CD14-positive monocyte (primary cell): Measurements from ENCODE around the gene TBC1D12. TPM values are rescaled to one million over a fixed set of nuclear protein-coding genes. Genes with fewer than 3 reads are reported as not detected.

Source experiments
- DNase-seq, 3 donors: peaks; one replicate each; pipeline ENCODE4 v3.0.0-alpha.2; 2011 to 2022
- H2AFZ ChIP-seq: 2 replicates; pipeline ENCODE4 v1.6.0; 2012; ENCODE audit warnings: mild to moderate bottlenecking, low read depth, low read length, inconsistent platforms; ENCODE audit not compliant: insufficient read depth, poor library complexity, severe bottlenecking
- H3K27ac ChIP-seq, 2 donors: 1 replicate in 1 of 2; 2 replicates in 1 of 2; pipeline ENCODE4 v1.5.1; 2012 to 2013; ENCODE audit warnings: low read length in 2 of 2, control low read depth in 1 of 2, inconsistent platforms in 1 of 2, low read depth in 1 of 2, mild to moderate bottlenecking in 1 of 2
- H3K27me3 ChIP-seq, 2 donors: one replicate each; pipeline versions ENCODE4 v1.6.0 to v1.6.1; 2011 to 2013; ENCODE audit warnings: low read length in 2 of 2; ENCODE audit not compliant: control insufficient read depth in 2 of 2, insufficient read depth in 2 of 2
- H3K36me3 ChIP-seq, 2 donors: replicated peaks in 1 of 2; 1 replicate in 1 of 2; 2 replicates in 1 of 2; pipeline versions ENCODE4 v1.5.1 to v1.6.1; 2012 to 2013; ENCODE audit warnings: low read length in 2 of 2, control low read depth in 1 of 2, inconsistent platforms in 1 of 2, mild to moderate bottlenecking in 1 of 2; ENCODE audit not compliant: insufficient read depth in 2 of 2, control insufficient read depth in 1 of 2
- H3K4me1 ChIP-seq, 2 donors: 1 replicate in 1 of 2; 2 replicates in 1 of 2; pipeline versions ENCODE4 v1.5.1 to v1.6.1; 2012 to 2013; ENCODE audit warnings: low read length in 2 of 2, control low read depth in 1 of 2, inconsistent platforms in 1 of 2, mild to moderate bottlenecking in 1 of 2, moderate library complexity in 1 of 2; ENCODE audit not compliant: insufficient read depth in 2 of 2, control insufficient read depth in 1 of 2
- H3K4me2 ChIP-seq: replicated peaks from 2 replicates; pipeline ENCODE3; 2012; ENCODE audit warnings: low read length, moderate library complexity, mild to moderate bottlenecking; ENCODE audit not compliant: poor library complexity, severe bottlenecking; ENCODE audit errors: extremely low read depth
- H3K4me3 ChIP-seq, 3 experiments: fragments of 200-600 bp in 1 of 3; sonication (generic) in 1 of 3; replicated peaks in 1 of 3; 1 replicate in 2 of 3; 2 replicates in 1 of 3; pipeline ENCODE4 v1.5.1; 2011 to 2013; ENCODE audit warnings: low read length in 3 of 3, mild to moderate bottlenecking in 3 of 3, control low read depth in 2 of 3, low read depth in 2 of 3, inconsistent platforms in 1 of 3, moderate library complexity in 1 of 3
- H3K79me2 ChIP-seq: 2 replicates; pipeline ENCODE4 v1.6.0; 2012; ENCODE audit warnings: mild to moderate bottlenecking, control low read depth, inconsistent platforms, low read length, moderate library complexity; ENCODE audit not compliant: insufficient read depth
- H3K9ac ChIP-seq: 2 replicates; pipeline ENCODE4 v1.6.0; 2017; ENCODE audit warnings: low read length, mild to moderate bottlenecking; ENCODE audit not compliant: insufficient read depth, poor library complexity, severe bottlenecking
- H3K9me3 ChIP-seq, 2 donors: replicated peaks in 1 of 2; 1 replicate in 1 of 2; 2 replicates in 1 of 2; pipeline versions ENCODE4 v1.5.1 to v1.6.1; 2012 to 2013; ENCODE audit warnings: low read length in 2 of 2, control low read depth in 1 of 2; ENCODE audit not compliant: control insufficient read depth in 1 of 2, insufficient read depth in 1 of 2
- H4K20me1 ChIP-seq: 2 replicates; pipeline ENCODE4 v1.6.0; 2012; ENCODE audit warnings: mild to moderate bottlenecking, low read length, control low read depth, moderate library complexity; ENCODE audit not compliant: insufficient read depth
- H3K27ac Mint-ChIP-seq, 7 donors: one replicate each; pipeline ENCODE4 v1.8.0; 2020; ENCODE audit warnings: mild to moderate bottlenecking in 7 of 7, mixed read lengths in 7 of 7, moderate library complexity in 6 of 7, inconsistent platforms in 2 of 7
- H3K27me3 Mint-ChIP-seq, 3 donors: one replicate each; pipeline ENCODE4 v1.8.0; 2021 to 2022; ENCODE audit warnings: low read depth in 3 of 3, mild to moderate bottlenecking in 3 of 3, mixed read lengths in 3 of 3, moderate library complexity in 3 of 3, inconsistent platforms in 1 of 3
- H3K36me3 Mint-ChIP-seq, 2 donors: one replicate each; pipeline ENCODE4 v1.8.0; 2020; ENCODE audit warnings: mixed read lengths in 2 of 2, inconsistent platforms in 1 of 2, mild to moderate bottlenecking in 1 of 2
- H3K4me1 Mint-ChIP-seq: one replicate; pipeline ENCODE4 v1.8.0; 2020; ENCODE audit warnings: mild to moderate bottlenecking, mixed read lengths
- H3K4me3 Mint-ChIP-seq, 2 donors: one replicate each; pipeline ENCODE4 v1.8.0; 2020; ENCODE audit warnings: mild to moderate bottlenecking in 2 of 2, mixed read lengths in 2 of 2, moderate library complexity in 1 of 2
- H3K9me3 Mint-ChIP-seq, 7 donors: one replicate each; pipeline ENCODE4 v1.8.0; 2020 to 2022; ENCODE audit warnings: mixed read lengths in 7 of 7, mild to moderate bottlenecking in 6 of 7, moderate library complexity in 6 of 7, inconsistent platforms in 2 of 7
- CTCF ChIP-seq: fragments of 200-600 bp; IDR thresholded peaks from one replicate; pipeline ENCODE4 v1.8.0; 2022; ENCODE audit warnings: antibody characterized with exemption, mild to moderate bottlenecking
- WGBS: methylation state at CpG from one replicate; pipeline ENCODE4 v1.1.5; 2013; ENCODE audit warnings: missing lambda C conversion rate; ENCODE audit not compliant: insufficient coverage; 5-methylcytosine and 5-hydroxymethylcytosine counted together
- intact Hi-C, 2 donors: fragments of 100-400 bp; cut with micrococcal nuclease; formaldehyde crosslinking; loops; one replicate each; pipeline versions ENCODE4 v1.15.0 to v1.15.1; 2023
- polyA plus RNA-seq, 3 donors: library from polyadenylated mRNA; depleted of rRNA in 1 of 3; unstranded in 2 of 3; stranded (reverse) in 1 of 3; fragments of 300-500 nt in 2 of 3; fragments of >200 nt in 1 of 3; fragmentation: Illumina TruSeq in 2 of 3; gene quantifications; 1 replicate in 2 of 3; 2 replicates in 1 of 3; pipeline ENCODE4 v1.2.3, GENCODE V29; 2012 to 2021

Gene TBC1D12
- polyA plus RNA-seq, 3 donors, result 3.1 to 10.5 (median 3.4) TPM

- no peaks in the 10 kb centered on the region for H3K9me3 ChIP-seq
- peaks cover 3% of the 10 kb centered on the region for H4K20me1 ChIP-seq
- no peak overlapping the region for H3K4me3 ChIP-seq
- no peak overlapping the region for H3K27ac Mint-ChIP-seq
- WGBS, result no CpG with 5 or more reads among the region's 15 CpGs
- DNase-seq, result no peak
- H3K4me1 ChIP-seq, result no peaks in the 10 kb centered on the region
- H3K4me3 Mint-ChIP-seq, result no peak overlapping the region
- TF ChIP-seq CTCF, result no peak
- no peak overlapping the region for H3K27ac ChIP-seq
- H3K9ac ChIP-seq, result no peak overlapping the region
- no peaks in the 10 kb centered on the region for H3K27me3 ChIP-seq
- H3K4me2 ChIP-seq, result no peak overlapping the region
- peaks cover 0 to 10% (median 5%) of the 10 kb centered on the region in 7 donors for H3K9me3 Mint-ChIP-seq
- H3K27me3 Mint-ChIP-seq, result peaks cover 0 to 4% (median 1%) of the 10 kb centered on the region in 3 donors
- H3K79me2 ChIP-seq, result no peaks in the 10 kb centered on the region
- H3K36me3 ChIP-seq, result no peaks in the 10 kb centered on the region
- no peak overlapping the region for H2AFZ ChIP-seq
- H3K4me1 Mint-ChIP-seq, result no peaks in the 10 kb centered on the region
- H3K36me3 Mint-ChIP-seq, result peaks cover 0 to 2% of the 10 kb centered on the region in 2 donors
- intact Hi-C loops, result no loop called here
Measured at GRCh38 chr10:94465684-94466083, 63.3 kb downstream of the TBC1D12 start.

- no peak overlapping the region for H3K4me2 ChIP-seq
- no peaks in the 10 kb centered on the region for H3K9me3 ChIP-seq
- H2AFZ ChIP-seq, result no peak overlapping the region
- TF ChIP-seq CTCF, result no peak
- H3K36me3 ChIP-seq, result peaks cover 0 to 16% of the 10 kb centered on the region in 2 donors
- no peak overlapping the region for H3K27ac ChIP-seq
- H3K4me3 ChIP-seq, result no peak overlapping the region
- Mint-ChIP-seq H3K27me3 (peaks cover 0 to 3% (median 0%) of the 10 kb centered on the region in 3 donors), H3K36me3 (peaks cover 4 to 18% of the 10 kb centered on the region in 2 donors), H3K4me3 (no peak overlapping the region), H3K27ac (no peak overlapping the region), H3K4me1 (no peaks in the 10 kb centered on the region), H3K9me3 (peaks cover 8 to 14% (median 12%) of the 10 kb centered on the region in 7 donors)
- no peaks in the 10 kb centered on the region for H3K79me2 ChIP-seq
- intact Hi-C loops, result no loop called here
- H3K4me1 ChIP-seq, result no peaks in the 10 kb centered on the region
- no peaks in the 10 kb centered on the region for H3K27me3 ChIP-seq
- H3K9ac ChIP-seq, result no peak overlapping the region
- H4K20me1 ChIP-seq, result peaks cover 8% of the 10 kb centered on the region
- no peak for DNase-seq
Measured at GRCh38 chr10:94481410-94481809, 79.1 kb downstream of the TBC1D12 start.
